Measurements from ENCODE around the gene WIZ. TPM values are rescaled to one million over a fixed set of nuclear protein-coding genes. Genes with fewer than 3 reads are reported as not detected.

WIZ gene
- total RNA-seq, 4 donors from 2014 or later = 36.1 to 74.3 (median 50.3) TPM

DNA sequence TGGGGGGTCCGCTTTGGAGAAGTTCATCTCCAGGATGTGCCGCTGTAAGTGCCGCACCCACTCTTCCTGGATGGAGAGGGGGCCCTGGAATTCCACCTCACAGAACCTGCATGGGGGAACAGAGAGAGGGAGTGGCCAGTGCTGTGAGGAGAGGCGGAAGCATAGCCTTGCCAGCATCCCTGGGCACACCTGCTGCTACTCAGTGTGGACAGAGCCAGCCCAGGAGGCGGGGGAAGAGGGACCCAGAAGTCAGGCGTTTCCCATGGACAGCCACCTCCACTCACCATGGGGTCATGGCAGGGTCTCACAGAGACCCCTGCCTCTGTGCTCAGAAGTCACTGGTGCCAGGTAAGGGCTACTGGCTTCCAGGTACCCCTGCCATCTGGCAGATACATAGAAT is 26.6 kb downstream of the WIZ start:
- 89% methylated on average over 3 of the region's 6 CpGs for WGBS
- Histone ChIP-seq H3K4me3 (no peak overlapping the region), H3K36me3 (peaks cover 43 to 66% (median 62%) of the 10 kb centered on the region in 4 donors), H3K27me3 (no peaks in the 10 kb centered on the region), H3K27ac (replicated peaks in 1 of 4) (no peak overlapping the region), H3K4me1 (peaks cover 8 to 13% (median 13%) of the 10 kb centered on the region in 4 donors), H3K9me3 (peaks cover 0 to 6% (median 2%) of the 10 kb centered on the region in 4 donors)
- TF ChIP-seq, protein P1, sequence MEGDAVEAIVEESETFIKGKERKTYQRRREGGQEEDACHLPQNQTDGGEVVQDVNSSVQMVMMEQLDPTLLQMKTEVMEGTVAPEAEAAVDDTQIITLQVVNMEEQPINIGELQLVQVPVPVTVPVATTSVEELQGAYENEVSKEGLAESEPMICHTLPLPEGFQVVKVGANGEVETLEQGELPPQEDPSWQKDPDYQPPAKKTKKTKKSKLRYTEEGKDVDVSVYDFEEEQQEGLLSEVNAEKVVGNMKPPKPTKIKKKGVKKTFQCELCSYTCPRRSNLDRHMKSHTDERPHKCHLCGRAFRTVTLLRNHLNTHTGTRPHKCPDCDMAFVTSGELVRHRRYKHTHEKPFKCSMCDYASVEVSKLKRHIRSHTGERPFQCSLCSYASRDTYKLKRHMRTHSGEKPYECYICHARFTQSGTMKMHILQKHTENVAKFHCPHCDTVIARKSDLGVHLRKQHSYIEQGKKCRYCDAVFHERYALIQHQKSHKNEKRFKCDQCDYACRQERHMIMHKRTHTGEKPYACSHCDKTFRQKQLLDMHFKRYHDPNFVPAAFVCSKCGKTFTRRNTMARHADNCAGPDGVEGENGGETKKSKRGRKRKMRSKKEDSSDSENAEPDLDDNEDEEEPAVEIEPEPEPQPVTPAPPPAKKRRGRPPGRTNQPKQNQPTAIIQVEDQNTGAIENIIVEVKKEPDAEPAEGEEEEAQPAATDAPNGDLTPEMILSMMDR (IDR thresholded peaks at IDR 0.05) = no peak
- no peak for TF ChIP-seq EP300 (IDR thresholded peaks at IDR 0.05)
- TF ChIP-seq POLR2AphosphoS5 (IDR thresholded peaks at IDR 0.05) = no peak
- TF ChIP-seq POLR2A (IDR thresholded peaks at IDR 0.05; ENCODE audit: low read depth) = no peak
- DNase-seq (ENCODE audit: extremely low spot score) = no peak
- intact Hi-C loops (cut with DNase I) = no loop called here

DNA sequence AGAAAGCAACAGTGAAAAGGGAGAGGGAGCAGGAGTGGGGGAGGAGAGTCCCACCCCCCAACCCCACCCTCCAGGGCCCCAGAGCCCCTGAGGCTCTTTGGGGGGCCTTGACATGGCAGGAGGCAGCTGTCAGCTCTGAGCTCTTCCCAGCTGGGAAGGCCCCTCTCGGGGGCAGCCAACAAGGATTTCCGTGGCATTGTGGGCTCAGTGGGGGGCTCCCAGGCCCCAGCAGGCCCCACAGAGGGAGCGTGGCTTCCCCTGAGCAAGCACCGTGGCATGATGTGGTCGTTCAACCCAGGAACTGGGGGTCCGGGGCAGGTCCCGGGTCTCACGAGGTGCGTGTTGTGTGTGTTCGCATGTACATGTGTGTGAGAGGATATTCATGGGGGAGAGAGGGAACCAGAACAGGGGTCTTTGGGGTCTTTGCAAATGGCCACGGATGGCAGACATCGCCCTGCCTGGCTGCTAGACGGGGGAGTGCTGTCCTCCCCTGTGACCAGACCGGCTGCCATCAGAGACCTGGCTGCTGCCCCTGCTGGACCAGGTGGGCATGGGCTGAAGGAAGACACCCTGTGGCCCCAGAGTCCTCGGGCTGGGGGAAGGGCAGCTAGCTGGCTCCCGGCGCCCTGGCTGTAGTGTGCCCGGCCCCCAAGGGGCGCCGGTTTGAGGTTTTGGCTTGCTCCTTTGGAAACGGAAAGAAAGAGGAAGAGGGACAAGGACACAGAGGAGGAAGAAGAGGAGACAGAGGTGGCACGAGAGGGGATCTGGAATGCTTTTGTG is 27.3 kb downstream of the WIZ start:
- DNase-seq (ENCODE audit: extremely low spot score) = no peak
- Histone ChIP-seq H3K9me3 (peaks cover 0 to 6% (median 2%) of the 10 kb centered on the region in 4 donors), H3K27ac (replicated peaks in 1 of 4) (peak overlapping the region in 1 of 4 donors; percentile 46), H3K4me3 (no peak overlapping the region), H3K27me3 (no peaks in the 10 kb centered on the region), H3K36me3 (peaks cover 42 to 59% (median 56%) of the 10 kb centered on the region in 4 donors), H3K4me1 (peaks cover 14 to 18% (median 15%) of the 10 kb centered on the region in 4 donors)
- TF ChIP-seq EP300 (IDR thresholded peaks at IDR 0.05) (no peak), POLR2A (IDR thresholded peaks at IDR 0.05; ENCODE audit: low read depth) (no peak), POLR2AphosphoS5 (IDR thresholded peaks at IDR 0.05) (no peak)
- TF ChIP-seq, protein P1 (IDR thresholded peaks at IDR 0.05) = no peak
- 84% methylated on average over 21 of the region's 22 CpGs for WGBS
- intact Hi-C loops (cut with DNase I) = no loop called here

DNA sequence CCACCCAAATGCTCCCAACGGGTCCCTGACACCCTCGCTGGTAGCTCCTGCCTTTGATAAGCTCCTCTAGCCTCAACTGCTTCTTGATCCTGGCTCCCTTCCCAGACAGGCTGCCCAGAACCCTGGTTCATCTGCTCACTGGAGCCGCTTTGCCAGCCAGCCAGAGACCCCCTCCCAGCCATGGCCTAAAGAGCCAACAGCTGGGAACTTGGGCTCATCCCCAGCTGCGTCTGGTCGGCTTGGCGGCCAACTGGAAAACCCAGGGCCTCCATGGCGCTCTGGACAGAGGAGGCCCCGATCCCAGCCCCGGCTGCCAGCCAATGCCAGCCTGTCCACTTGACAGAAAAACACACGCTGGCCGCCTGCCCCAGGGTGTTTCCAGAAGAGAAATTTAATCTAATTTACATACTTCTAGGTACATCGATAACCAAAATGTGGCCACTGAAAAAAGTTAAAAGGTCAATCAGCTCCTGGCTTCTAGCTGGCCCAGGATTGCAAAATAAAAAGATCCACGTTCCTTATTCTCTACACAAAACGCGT is 28.0 kb downstream of the WIZ start:
- peak overlapping the region in 2 of 4 donors; percentile 10 to 46 for H3K27ac ChIP-seq (replicated peaks in 1 of 4)
- no peak for TF ChIP-seq POLR2A (IDR thresholded peaks at IDR 0.05; ENCODE audit: low read depth)
- H3K36me3 ChIP-seq = peaks cover 35 to 52% (median 49%) of the 10 kb centered on the region in 4 donors
- peaks cover 21 to 25% (median 22%) of the 10 kb centered on the region in 4 donors for H3K4me1 ChIP-seq
- peaks cover 0 to 6% (median 2%) of the 10 kb centered on the region in 4 donors for H3K9me3 ChIP-seq
- WGBS = 59% methylated on average over 9 of the region's 15 CpGs
- no peaks in the 10 kb centered on the region for H3K27me3 ChIP-seq
- intact Hi-C loops (cut with DNase I) = no loop called here
- DNase-seq (ENCODE audit: extremely low spot score) = no peak
- H3K4me3 ChIP-seq = no peak overlapping the region

DNA sequence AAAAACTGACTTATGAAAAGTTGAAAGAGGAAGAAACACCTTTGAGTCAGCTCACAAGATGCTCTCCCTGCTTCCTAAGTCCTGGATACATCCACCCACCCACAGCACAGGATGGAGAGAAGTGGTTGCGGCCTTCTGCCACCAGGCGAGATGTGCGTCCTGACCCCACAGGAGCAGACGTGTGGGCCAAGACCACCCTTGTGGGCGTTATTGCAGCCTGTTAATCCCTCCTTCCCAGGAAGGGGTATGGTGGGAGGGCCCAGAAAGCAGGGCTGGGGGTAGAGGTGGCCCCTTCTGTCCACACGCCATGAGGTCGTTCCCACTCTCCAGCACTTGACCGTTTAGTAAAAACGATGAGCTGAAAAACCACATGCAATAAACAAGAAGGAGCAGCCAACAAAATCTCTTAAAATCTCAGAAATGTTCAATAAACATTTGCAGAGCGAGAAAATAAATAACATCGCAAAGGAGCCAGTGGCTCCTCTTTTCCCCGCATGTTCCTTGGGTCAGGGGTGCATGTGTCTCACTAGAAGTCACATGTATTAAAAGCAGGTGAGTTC is 28.5 kb downstream of the WIZ start:
- TF ChIP-seq, protein P1 (IDR thresholded peaks at IDR 0.05) = no peak
- TF ChIP-seq POLR2A (IDR thresholded peaks at IDR 0.05; ENCODE audit: low read depth) (no peak), POLR2AphosphoS5 (IDR thresholded peaks at IDR 0.05) (no peak), EP300 (IDR thresholded peaks at IDR 0.05) (no peak)
- 74% methylated on average over 12 of the region's 12 CpGs for WGBS
- Histone ChIP-seq H3K27ac (replicated peaks in 1 of 4) (no peak overlapping the region), H3K9me3 (peaks cover 0 to 6% (median 2%) of the 10 kb centered on the region in 4 donors), H3K27me3 (no peaks in the 10 kb centered on the region), H3K36me3 (peaks cover 34 to 47% (median 43%) of the 10 kb centered on the region in 4 donors), H3K4me1 (peaks cover 27 to 31% (median 28%) of the 10 kb centered on the region in 4 donors), H3K4me3 (no peak overlapping the region)
- no peak for DNase-seq (ENCODE audit: extremely low spot score)
- intact Hi-C loops (cut with DNase I) = no loop called here

Measured in esophagus muscularis mucosa (tissue), 4 donors.